Measurements from ENCODE around the gene MARCHF3.

DNA sequence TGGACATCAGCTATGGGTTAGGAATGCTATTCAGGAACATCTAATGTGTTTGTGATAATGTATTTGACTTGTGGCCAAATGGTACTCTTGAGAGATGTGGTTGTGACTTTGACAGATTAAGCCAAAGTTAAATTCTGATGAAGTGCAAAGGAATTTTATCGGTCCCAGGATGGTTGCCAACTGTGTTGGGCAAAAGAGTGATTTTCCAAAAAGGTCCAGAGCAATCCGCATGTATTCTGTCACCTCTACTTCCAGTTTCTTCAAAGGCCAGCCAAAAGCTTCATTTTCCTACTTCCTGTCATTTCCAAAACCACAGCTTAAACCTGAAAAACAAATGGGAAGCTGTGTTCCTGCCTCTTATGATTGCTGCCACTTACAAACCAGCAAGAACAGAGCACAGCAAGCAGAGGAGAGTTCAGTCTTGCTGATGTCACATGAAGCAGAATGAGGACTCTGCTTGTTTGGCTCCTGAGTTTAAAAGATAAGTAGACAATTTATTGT, 59.8 kb downstream of the MARCHF3 start:
- TF ChIP-seq, protein P1, sequence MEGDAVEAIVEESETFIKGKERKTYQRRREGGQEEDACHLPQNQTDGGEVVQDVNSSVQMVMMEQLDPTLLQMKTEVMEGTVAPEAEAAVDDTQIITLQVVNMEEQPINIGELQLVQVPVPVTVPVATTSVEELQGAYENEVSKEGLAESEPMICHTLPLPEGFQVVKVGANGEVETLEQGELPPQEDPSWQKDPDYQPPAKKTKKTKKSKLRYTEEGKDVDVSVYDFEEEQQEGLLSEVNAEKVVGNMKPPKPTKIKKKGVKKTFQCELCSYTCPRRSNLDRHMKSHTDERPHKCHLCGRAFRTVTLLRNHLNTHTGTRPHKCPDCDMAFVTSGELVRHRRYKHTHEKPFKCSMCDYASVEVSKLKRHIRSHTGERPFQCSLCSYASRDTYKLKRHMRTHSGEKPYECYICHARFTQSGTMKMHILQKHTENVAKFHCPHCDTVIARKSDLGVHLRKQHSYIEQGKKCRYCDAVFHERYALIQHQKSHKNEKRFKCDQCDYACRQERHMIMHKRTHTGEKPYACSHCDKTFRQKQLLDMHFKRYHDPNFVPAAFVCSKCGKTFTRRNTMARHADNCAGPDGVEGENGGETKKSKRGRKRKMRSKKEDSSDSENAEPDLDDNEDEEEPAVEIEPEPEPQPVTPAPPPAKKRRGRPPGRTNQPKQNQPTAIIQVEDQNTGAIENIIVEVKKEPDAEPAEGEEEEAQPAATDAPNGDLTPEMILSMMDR (IDR thresholded peaks at IDR 0.05), result no peak
- no peak for TF ChIP-seq POLR2A (IDR thresholded peaks at IDR 0.05)
